GM20000 (cell line): ENCODE measurements around the gene HES4.
A peak's percentile ranks its signal among the peaks of the same experiment; 100 is the strongest.

Source experiments
- DNase-seq: peaks from one replicate; pipeline ENCODE4 v3.0.0; 2012; ENCODE audit warnings: low spot score
- TF ChIP-seq, protein P1 (sequence below): IDR thresholded peaks from 2 replicates; pipeline ENCODE4 v1.5.1; 2012; ENCODE audit warnings: mild to moderate bottlenecking, control low read depth; ENCODE audit errors: extremely low read depth, missing control alignments

Gene HES4

DNA sequence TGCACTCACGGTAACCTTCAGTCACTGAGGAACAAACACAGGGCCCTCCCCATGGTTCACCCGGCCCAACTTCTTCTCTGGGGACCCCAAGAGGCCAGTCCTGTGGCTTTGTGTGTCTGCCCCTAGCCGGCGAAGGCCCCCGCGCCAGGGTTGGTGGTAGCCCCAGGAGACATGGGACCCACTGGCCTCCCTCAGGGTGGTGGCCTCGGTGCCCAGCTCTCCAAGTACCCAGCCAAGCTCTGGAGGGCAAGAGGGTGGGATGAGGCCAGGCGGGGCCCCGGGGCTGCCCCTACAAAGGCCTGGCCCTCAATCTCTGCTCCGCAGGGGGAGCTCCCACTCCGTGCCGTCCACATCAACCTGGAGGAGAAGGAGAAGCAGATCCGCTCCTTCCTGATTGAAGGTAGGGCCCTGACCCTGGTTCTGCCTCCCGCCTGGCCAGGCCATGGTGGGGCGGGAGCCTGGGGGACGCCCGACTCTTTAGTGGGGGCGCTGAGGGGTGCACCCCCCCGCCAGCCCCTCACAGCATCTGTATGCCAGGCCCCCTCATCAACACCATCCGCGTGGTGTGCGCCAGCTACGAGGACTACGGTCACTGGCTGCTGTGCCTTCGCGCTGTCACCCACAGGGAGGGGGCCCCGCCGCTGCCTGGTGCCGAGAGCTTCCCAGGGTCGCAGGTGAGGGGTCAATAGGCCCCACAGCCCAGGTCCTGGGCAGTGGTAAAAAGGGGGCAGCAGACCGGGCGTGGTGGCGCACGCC is 28.0 kb downstream of the HES4 start:
- DNase-seq, result no peak
- TF ChIP-seq, protein P1, sequence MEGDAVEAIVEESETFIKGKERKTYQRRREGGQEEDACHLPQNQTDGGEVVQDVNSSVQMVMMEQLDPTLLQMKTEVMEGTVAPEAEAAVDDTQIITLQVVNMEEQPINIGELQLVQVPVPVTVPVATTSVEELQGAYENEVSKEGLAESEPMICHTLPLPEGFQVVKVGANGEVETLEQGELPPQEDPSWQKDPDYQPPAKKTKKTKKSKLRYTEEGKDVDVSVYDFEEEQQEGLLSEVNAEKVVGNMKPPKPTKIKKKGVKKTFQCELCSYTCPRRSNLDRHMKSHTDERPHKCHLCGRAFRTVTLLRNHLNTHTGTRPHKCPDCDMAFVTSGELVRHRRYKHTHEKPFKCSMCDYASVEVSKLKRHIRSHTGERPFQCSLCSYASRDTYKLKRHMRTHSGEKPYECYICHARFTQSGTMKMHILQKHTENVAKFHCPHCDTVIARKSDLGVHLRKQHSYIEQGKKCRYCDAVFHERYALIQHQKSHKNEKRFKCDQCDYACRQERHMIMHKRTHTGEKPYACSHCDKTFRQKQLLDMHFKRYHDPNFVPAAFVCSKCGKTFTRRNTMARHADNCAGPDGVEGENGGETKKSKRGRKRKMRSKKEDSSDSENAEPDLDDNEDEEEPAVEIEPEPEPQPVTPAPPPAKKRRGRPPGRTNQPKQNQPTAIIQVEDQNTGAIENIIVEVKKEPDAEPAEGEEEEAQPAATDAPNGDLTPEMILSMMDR, result no peak

GRCh38 chr1:970973-971730 is 28.7 kb downstream of the HES4 start:
- TF ChIP-seq, protein P1, result no peak
- no peak for DNase-seq

DNA sequence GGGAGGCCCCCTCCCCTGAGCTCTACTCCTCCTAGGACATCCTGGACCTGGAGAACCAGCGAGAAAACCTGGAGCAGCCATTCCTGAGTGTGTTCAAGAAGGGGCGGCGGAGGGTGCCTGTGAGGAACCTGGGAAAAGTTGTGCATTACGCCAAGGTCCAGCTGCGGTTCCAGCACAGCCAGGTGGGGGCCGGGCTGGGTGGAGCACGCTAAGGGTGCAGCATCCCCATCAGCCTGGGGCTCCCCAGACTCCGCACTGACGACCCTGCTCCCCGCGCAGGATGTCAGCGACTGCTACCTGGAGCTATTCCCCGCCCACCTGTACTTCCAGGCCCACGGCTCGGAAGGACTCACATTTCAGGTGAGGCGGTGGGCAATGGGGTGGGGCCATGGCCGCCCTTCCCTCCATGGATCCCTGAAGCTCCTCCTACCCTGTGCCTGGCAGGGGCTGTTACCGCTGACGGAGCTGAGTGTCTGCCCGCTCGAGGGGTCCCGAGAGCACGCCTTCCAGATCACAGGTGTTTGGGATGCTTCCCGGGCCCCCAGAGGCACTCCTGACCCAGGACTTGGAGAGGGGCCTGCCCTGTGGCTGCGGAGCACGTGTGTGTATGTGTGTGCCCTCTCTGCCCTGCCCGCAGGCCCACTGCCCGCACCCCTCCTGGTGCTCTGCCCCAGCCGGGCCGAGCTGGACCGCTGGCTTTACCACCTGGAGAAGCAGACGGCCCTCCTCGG is 29.5 kb downstream of the HES4 start:
- TF ChIP-seq, protein P1, result no peak
- DNase-seq, result no peak

- no peak for DNase-seq
- TF ChIP-seq, protein P1, result no peak
Measured at GRCh38 chr1:969260-969855, 30.5 kb downstream of the HES4 start.

DNA sequence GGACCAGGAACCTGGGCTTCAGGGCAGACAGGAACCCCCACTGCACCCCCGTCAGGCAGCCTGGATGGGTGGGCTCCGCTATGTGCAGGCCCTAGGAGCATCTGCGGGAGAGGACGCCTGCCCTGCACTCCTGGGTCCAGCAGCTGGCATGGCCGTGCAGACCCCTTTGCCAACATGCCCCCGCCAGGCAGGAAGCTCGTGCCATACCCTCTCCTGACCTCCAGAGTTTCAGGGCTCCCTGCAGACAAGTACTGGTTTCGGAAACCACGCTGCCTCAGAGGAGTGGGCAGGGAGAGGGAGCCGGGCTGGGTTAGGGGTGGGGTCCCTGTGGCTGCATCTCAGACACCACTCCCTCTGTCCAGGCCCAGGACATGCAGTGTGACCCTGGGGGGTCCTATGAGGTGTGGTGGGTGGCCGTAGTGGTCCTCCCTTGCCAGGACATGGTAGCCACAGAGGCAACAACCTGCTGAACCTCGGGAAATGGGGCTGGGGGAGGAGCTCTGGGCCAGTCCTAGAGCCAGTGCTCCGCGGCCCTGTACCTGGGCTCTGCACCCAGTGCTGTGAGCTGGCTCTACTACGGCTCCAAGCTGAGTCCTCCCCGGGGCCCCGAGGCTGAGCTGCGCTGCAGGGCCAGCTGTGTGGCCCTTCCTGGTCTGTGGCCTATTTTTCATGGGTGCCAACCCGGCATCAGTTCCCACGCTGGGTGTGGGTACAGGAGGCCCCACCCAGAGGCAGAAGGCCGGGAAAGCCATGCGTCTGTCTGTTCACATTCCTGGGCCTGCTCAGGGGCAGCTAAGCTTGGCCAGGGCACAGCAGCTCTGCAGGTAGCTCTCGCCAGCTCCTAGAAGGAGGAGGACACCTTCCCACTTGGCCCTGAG is 32.2 kb downstream of the HES4 start:
- TF ChIP-seq, protein P1, result no peak
- no peak for DNase-seq

DNA sequence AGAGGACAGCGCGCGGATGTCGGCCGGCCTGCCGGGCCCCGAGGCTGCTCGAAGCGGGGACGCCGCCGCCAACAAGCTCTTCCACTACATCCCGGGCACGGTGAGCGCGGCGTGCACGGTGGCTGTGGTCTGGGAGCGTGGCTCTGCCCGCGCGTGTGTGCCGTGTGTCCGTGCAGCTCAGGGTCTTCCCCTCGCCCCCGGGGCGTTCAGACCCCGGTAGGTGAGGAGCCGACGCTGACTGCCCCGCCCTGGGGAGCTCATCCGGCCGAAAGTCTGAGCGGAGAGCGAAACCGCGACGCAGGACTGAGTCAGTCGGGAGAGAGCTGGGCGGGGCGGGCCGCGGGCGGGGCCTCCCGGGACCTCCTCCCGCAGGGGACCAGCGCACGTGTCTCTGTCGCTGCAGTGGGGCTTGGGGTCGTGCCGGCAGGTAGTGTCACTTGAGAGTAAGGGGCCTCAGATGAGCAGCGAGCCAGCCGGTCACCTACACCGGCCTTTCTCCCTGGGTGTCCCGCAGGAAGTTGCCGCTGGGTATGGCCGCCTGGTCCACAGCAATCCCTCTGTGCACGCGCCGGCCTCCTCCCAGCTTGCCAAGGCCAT is 33.1 kb downstream of the HES4 start:
- peak; percentile 94 for DNase-seq
- TF ChIP-seq, protein P1, result no peak
